NB4 (cell line): ENCODE data around the gene RNASEL.

Source experiments
- DNase-seq: peaks from one replicate; pipeline ENCODE4 v3.0.0; 2010; ENCODE audit warnings: low read depth
- H3K4me3 ChIP-seq: one replicate; pipeline ENCODE4 v1.5.1; 2011; ENCODE audit warnings: mild to moderate bottlenecking, low read depth, low read length, moderate library complexity
- CTCF ChIP-seq: IDR thresholded peaks from one replicate; pipeline ENCODE4 v1.5.1; 2012; ENCODE audit warnings: low read depth, low read length
- MAX ChIP-seq: IDR thresholded peaks from 2 replicates; pipeline ENCODE4 v1.6.1; 2011; ENCODE audit warnings: low read depth, low read length
- MYC ChIP-seq: IDR thresholded peaks from 2 replicates; pipeline ENCODE4 v1.6.1; 2011; ENCODE audit warnings: low read depth, low read length
- POLR2A ChIP-seq: IDR thresholded peaks from 2 replicates; pipeline ENCODE4 v1.6.1; 2011; ENCODE audit warnings: mild to moderate bottlenecking; ENCODE audit not compliant: insufficient read length; ENCODE audit errors: extremely low read depth

Gene RNASEL

GRCh38 chr1:182615468-182616129 is 26.5 kb upstream of the RNASEL start:
- peak overlapping the region; percentile 67 for H3K4me3 ChIP-seq
- TF ChIP-seq MAX (no peak), MYC (no peak), CTCF (no peak), POLR2A (no peak)
- DNase-seq: peak; percentile 86

- peak; percentile 67 for TF ChIP-seq MAX
- no peak for TF ChIP-seq CTCF
- TF ChIP-seq POLR2A: peak; percentile 61
- TF ChIP-seq MYC: peak; percentile 39
- peak; percentile 92 for DNase-seq
- peak overlapping the region; percentile 67 for H3K4me3 ChIP-seq
Observed at GRCh38 chr1:182614796-182615454, 25.9 kb upstream of the RNASEL start.

- DNase-seq: no peak
- TF ChIP-seq MYC (no peak), CTCF (no peak), MAX (no peak), POLR2A (no peak)
- no peak overlapping the region for H3K4me3 ChIP-seq
Observed at GRCh38 chr1:182611787-182612186, 22.7 kb upstream of the RNASEL start.

GRCh38 chr1:182611326-182611725 is 22.3 kb upstream of the RNASEL start:
- no peak overlapping the region for H3K4me3 ChIP-seq
- TF ChIP-seq POLR2A (no peak), MYC (no peak), CTCF (no peak), MAX (no peak)
- no peak for DNase-seq

GRCh38 chr1:182610606-182611194 is 21.6 kb upstream of the RNASEL start:
- DNase-seq: no peak
- H3K4me3 ChIP-seq: no peak overlapping the region
- TF ChIP-seq CTCF (no peak), POLR2A (no peak), MYC (no peak), MAX (no peak)
